Neuronal stem cell (in vitro differentiated cells): Measurements from ENCODE around the gene CTAG1A.

Experiments
- DNase-seq: peaks from one replicate; pipeline ENCODE4 v3.0.0-alpha.2; 2013; ENCODE audit warnings: low spot score
- H2AFZ ChIP-seq: one replicate; pipeline ENCODE4 v1.6.1; 2013; ENCODE audit warnings: mild to moderate bottlenecking, low read length, inconsistent platforms
- H2AK5ac ChIP-seq: 2 replicates; pipeline ENCODE4 v1.6.1; 2013; ENCODE audit warnings: low read depth, mild to moderate bottlenecking, inconsistent platforms, low read length, moderate library complexity, mixed read lengths
- H2BK120ac ChIP-seq: 2 replicates; pipeline ENCODE4 v1.6.1; 2013; ENCODE audit warnings: low read depth, mild to moderate bottlenecking, inconsistent platforms, low read length, moderate library complexity, mixed read lengths
- H2BK12ac ChIP-seq: one replicate; pipeline ENCODE4 v1.6.1; 2013; ENCODE audit warnings: low read length, inconsistent platforms
- H2BK15ac ChIP-seq: 2 replicates; pipeline ENCODE4 v1.6.1; 2013; ENCODE audit warnings: mild to moderate bottlenecking, low read length, inconsistent platforms, mixed read lengths
- H2BK5ac ChIP-seq: one replicate; pipeline ENCODE4 v1.6.1; 2013; ENCODE audit warnings: inconsistent platforms, mild to moderate bottlenecking, low read length, moderate library complexity
- H3K14ac ChIP-seq: one replicate; pipeline ENCODE4 v1.6.1; 2013; ENCODE audit warnings: low read length, inconsistent platforms
- H3K18ac ChIP-seq: 2 replicates; pipeline ENCODE4 v1.6.1; 2013; ENCODE audit warnings: low read length, inconsistent platforms
- H3K23ac ChIP-seq: 2 replicates; pipeline ENCODE4 v1.6.1; 2013; ENCODE audit warnings: low read depth, mild to moderate bottlenecking, mixed read lengths, low read length, inconsistent platforms; ENCODE audit not compliant: poor library complexity
- H3K27ac ChIP-seq: replicated peaks from 3 replicates; pipeline ENCODE4 v1.5.1; 2013; ENCODE audit warnings: low read length, inconsistent platforms
- H3K27me3 ChIP-seq, 3 experiments: 2 replicates each; pipeline ENCODE4 v1.6.1; 2013; ENCODE audit warnings: low read length in 3 of 3, mild to moderate bottlenecking in 2 of 3, inconsistent platforms in 1 of 3, low read depth in 1 of 3, mixed read lengths in 1 of 3, moderate library complexity in 1 of 3; ENCODE audit not compliant: control insufficient read depth in 3 of 3, insufficient read depth in 3 of 3
- H3K36me3 ChIP-seq, 2 donors: replicated peaks in 1 of 2; 2 replicates each; pipeline ENCODE4 v1.6.1; 2013; ENCODE audit warnings: low read length in 2 of 2; ENCODE audit not compliant: control insufficient read depth in 2 of 2, insufficient read depth in 2 of 2
- H3K4ac ChIP-seq: 2 replicates; pipeline ENCODE4 v1.6.1; 2013; ENCODE audit warnings: inconsistent platforms, mild to moderate bottlenecking, low read length, moderate library complexity
- H3K4me1 ChIP-seq, 2 donors: 1 replicate in 1 of 2; 2 replicates in 1 of 2; pipeline ENCODE4 v1.6.1; 2013; ENCODE audit warnings: low read length in 2 of 2, low read depth in 1 of 2; ENCODE audit not compliant: control insufficient read depth in 2 of 2, insufficient read depth in 1 of 2
- H3K4me2 ChIP-seq: one replicate; pipeline ENCODE4 v1.6.1; 2013; ENCODE audit warnings: mild to moderate bottlenecking, low read length, inconsistent platforms; ENCODE audit not compliant: insufficient read depth, poor library complexity, severe bottlenecking
- H3K4me3 ChIP-seq, 2 donors: 2 replicates each; pipeline ENCODE4 v1.5.1; 2013; ENCODE audit warnings: low read length in 2 of 2, mild to moderate bottlenecking in 2 of 2, inconsistent platforms in 1 of 2, moderate library complexity in 1 of 2
- H3K79me1 ChIP-seq: one replicate; pipeline ENCODE4 v1.6.1; 2013; ENCODE audit warnings: low read depth, mild to moderate bottlenecking, inconsistent platforms, low read length, moderate library complexity
- H3K9ac ChIP-seq: one replicate; pipeline ENCODE4 v1.6.1; 2013; ENCODE audit warnings: mild to moderate bottlenecking, low read depth, low read length, inconsistent platforms; ENCODE audit not compliant: poor library complexity
- H3K9me3 ChIP-seq, 2 donors: replicated peaks in 1 of 2; 2 replicates each; pipeline versions ENCODE3 to v1.6.1; 2013; ENCODE audit warnings: low read length in 2 of 2, mild to moderate bottlenecking in 2 of 2, inconsistent platforms in 1 of 2, low read depth in 1 of 2, mixed read lengths in 1 of 2, moderate library complexity in 1 of 2; ENCODE audit not compliant: control insufficient read depth in 2 of 2, insufficient read depth in 1 of 2
- H4K8ac ChIP-seq: one replicate; pipeline ENCODE4 v1.6.1; 2013; ENCODE audit warnings: low read depth, mild to moderate bottlenecking, inconsistent platforms, low read length, moderate library complexity
- H4K91ac ChIP-seq: one replicate; pipeline ENCODE4 v1.6.1; 2013; ENCODE audit warnings: low read length, low read depth, mild to moderate bottlenecking, inconsistent platforms; ENCODE audit not compliant: poor library complexity
- WGBS, 2 donors: extraction: QIAGEN DNeasy Blood & Tissue Kit; methylation state at CpG; one replicate each; pipeline ENCODE4 v1.1.7; 2013; ENCODE audit warnings: missing lambda C conversion rate in 2 of 2, mixed read lengths in 1 of 2; ENCODE audit not compliant: insufficient read length in 2 of 2, insufficient replicate concordance in 1 of 2; ENCODE audit errors: extremely low coverage in 2 of 2; 5-methylcytosine and 5-hydroxymethylcytosine counted together

The CTAG1A gene

GRCh38 chrX:154545673-154546274 is 39.2 kb upstream of the CTAG1A start:
- no CpG with 5 or more reads among the region's 17 CpGs for WGBS, 2 donors
- H2BK120ac ChIP-seq, result no peak overlapping the region
- H3K18ac ChIP-seq, result no peak overlapping the region
- H3K4me1 ChIP-seq, result peaks cover 4 to 5% of the 10 kb centered on the region in 2 donors
- peak overlapping the region; percentile 80 for H3K4me2 ChIP-seq
- peaks cover 6 to 38% of the 10 kb centered on the region in 2 donors for H3K36me3 ChIP-seq
- H4K8ac ChIP-seq, result no peak overlapping the region
- H3K23ac ChIP-seq, result no peak overlapping the region
- H3K27me3 ChIP-seq, result peaks cover 0 to 3% (median 0%) of the 10 kb centered on the region in 3 experiments
- H3K4me3 ChIP-seq, result peak overlapping the region; percentile 82 to 95
- no peak overlapping the region for H3K14ac ChIP-seq
- no peak overlapping the region for H2BK15ac ChIP-seq
- H2BK5ac ChIP-seq, result no peak overlapping the region
- no peak overlapping the region for H2AFZ ChIP-seq
- H3K9me3 ChIP-seq, result no peaks in the 10 kb centered on the region
- no peak overlapping the region for H3K4ac ChIP-seq
- no peak for DNase-seq
- no peak overlapping the region for H3K9ac ChIP-seq
- peaks cover 3% of the 10 kb centered on the region for H3K79me1 ChIP-seq
- H2BK12ac ChIP-seq, result no peak overlapping the region
- no peak overlapping the region for H3K27ac ChIP-seq
- no peak overlapping the region for H4K91ac ChIP-seq
- H2AK5ac ChIP-seq, result no peak overlapping the region

GRCh38 chrX:154546354-154547244 is 38.3 kb upstream of the CTAG1A start, which contains the start of gene G6PD:
G6PD (minus strand) TSS chrX:154546846; CDS start chrX:154546155, 691 bp downstream.
- peak within 1 kb of the TSS; percentile 80 for H3K4me2 ChIP-seq
- H3K27me3 ChIP-seq, result peaks cover 0 to 3% (median 0%) of the 10 kb centered on the region in 3 experiments
- peak within 1 kb of the TSS; percentile 90 for H2BK5ac ChIP-seq
- no peak within 1 kb of the TSS for H3K14ac ChIP-seq
- no peaks in the 10 kb centered on the region for H3K9me3 ChIP-seq
- H2BK120ac ChIP-seq, result no peak within 1 kb of the TSS
- no peak within 1 kb of the TSS for H4K91ac ChIP-seq
- peak within 1 kb of the TSS; percentile 97 for H2AFZ ChIP-seq
- H2BK15ac ChIP-seq, result no peak within 1 kb of the TSS
- no peak within 1 kb of the TSS for H2BK12ac ChIP-seq
- H3K4me1 ChIP-seq, result peaks cover 4 to 5% of the 10 kb centered on the region in 2 donors
- WGBS, 2 donors, result no CpG with 5 or more reads among the region's 92 CpGs
- peak within 1 kb of the TSS; percentile 94 for H3K18ac ChIP-seq
- peaks cover 3% of the 10 kb centered on the region for H3K79me1 ChIP-seq
- no peak within 1 kb of the TSS for H4K8ac ChIP-seq
- H3K4ac ChIP-seq, result no peak within 1 kb of the TSS
- H3K4me3 ChIP-seq, result peak within 1 kb of the TSS; percentile 82 to 95
- H3K36me3 ChIP-seq, result peaks cover 6 to 30% of the 10 kb centered on the region in 2 donors
- H2AK5ac ChIP-seq, result no peak within 1 kb of the TSS
- H3K27ac ChIP-seq, result peak within 1 kb of the TSS; percentile 93
- H3K9ac ChIP-seq, result peak within 1 kb of the TSS; percentile 91
- peak; percentile 68 for DNase-seq
- no peak within 1 kb of the TSS for H3K23ac ChIP-seq

- Histone ChIP-seq H2AFZ (peak within 1 kb of the TSS; percentile 97), H2BK15ac (no peak within 1 kb of the TSS), H2BK120ac (no peak within 1 kb of the TSS), H3K4ac (no peak within 1 kb of the TSS), H4K8ac (no peak within 1 kb of the TSS), H4K91ac (no peak within 1 kb of the TSS), H3K18ac (peak within 1 kb of the TSS; percentile 94), H3K36me3 (peaks cover 6 to 23% of the 10 kb centered on the region in 2 donors), H3K27me3 (peaks cover 0 to 3% (median 0%) of the 10 kb centered on the region in 3 experiments), H3K4me1 (peaks cover 4 to 5% of the 10 kb centered on the region in 2 donors), H3K27ac (peak within 1 kb of the TSS; percentile 93), H3K9me3 (no peaks in the 10 kb centered on the region), H3K14ac (no peak within 1 kb of the TSS), H3K9ac (peak within 1 kb of the TSS; percentile 91), H2AK5ac (no peak within 1 kb of the TSS), H3K79me1 (peaks cover 3% of the 10 kb centered on the region), H2BK12ac (no peak within 1 kb of the TSS), H3K4me3 (peak within 1 kb of the TSS; percentile 82 to 95), H3K4me2 (peak within 1 kb of the TSS; percentile 80), H2BK5ac (peak within 1 kb of the TSS; percentile 90), H3K23ac (no peak within 1 kb of the TSS)
- peak; percentile 83 for DNase-seq
- WGBS, 2 donors, result no CpG with 5 or more reads among the region's 69 CpGs
Measured at GRCh38 chrX:154547245-154548027, 37.5 kb upstream of the CTAG1A start, which contains the start of gene IKBKG. IKBKG (plus strand) TSS chrX:154547620; CDS start chrX:154552003, 4,383 bp downstream.
